Activated T-helper 17 cell treated with anti-CD3 and anti-CD28 coated beads, Interleukin-2, amount 50 U/mL, for 72 hours (primary cell): ENCODE results near the gene PNCK. TPM values are rescaled to one million over a fixed set of nuclear protein-coding genes. Genes with fewer than 3 reads are reported as not detected.
A peak's percentile ranks its signal among the peaks of the same experiment; 100 is the strongest.
"Not testable (repeated sequence)": the region's sequence is repeated elsewhere in the genome, so short reads cannot be mapped to it uniquely, and the experiment has no call there.

Experiments used
- ATAC-seq: fragments of 150-1000 bp; cut with Tn5 transposase; replicated peaks from 2 replicates; pipeline ENCODE4 v1.10.0; 2021; ENCODE audit warnings: mild to moderate bottlenecking, moderate library complexity
- H3K27ac Mint-ChIP-seq: one replicate; pipeline ENCODE4 v1.8.0; 2022; ENCODE audit warnings: mixed read lengths
- H3K27me3 Mint-ChIP-seq: one replicate; pipeline ENCODE4 v1.8.0; 2022; ENCODE audit warnings: mixed read lengths
- H3K36me3 Mint-ChIP-seq: one replicate; pipeline ENCODE4 v1.8.0; 2022; ENCODE audit warnings: low read depth, mild to moderate bottlenecking, mixed read lengths
- H3K4me1 Mint-ChIP-seq: one replicate; pipeline ENCODE4 v1.8.0; 2022; ENCODE audit warnings: mixed read lengths
- H3K4me3 Mint-ChIP-seq: one replicate; pipeline ENCODE4 v1.8.0; 2022; ENCODE audit warnings: mild to moderate bottlenecking, mixed read lengths
- H3K9me3 Mint-ChIP-seq: one replicate; pipeline ENCODE4 v1.8.0; 2022; ENCODE audit warnings: mixed read lengths
- total RNA-seq, 2 donors: library from RNA; stranded (reverse); gene quantifications; one replicate each; pipeline ENCODE4 v1.2.3, GENCODE V29; 2022

Gene PNCK
- total RNA-seq, 2 donors from 2014 or later = 1.6 to 16.7 TPM

GRCh38 chrX:153685156-153685536 is 11.5 kb upstream of the PNCK start:
- no peak for ATAC-seq
- H3K36me3 Mint-ChIP-seq = no peaks in the 10 kb centered on the region
- H3K27ac Mint-ChIP-seq = no peak overlapping the region
- no peaks in the 10 kb centered on the region for H3K9me3 Mint-ChIP-seq
- no peaks in the 10 kb centered on the region for H3K27me3 Mint-ChIP-seq
- H3K4me3 Mint-ChIP-seq = no peak overlapping the region
- H3K4me1 Mint-ChIP-seq = no peaks in the 10 kb centered on the region

GRCh38 chrX:153684467-153685155 is 11.0 kb upstream of the PNCK start:
- no peak overlapping the region for H3K27ac Mint-ChIP-seq
- no peaks in the 10 kb centered on the region for H3K27me3 Mint-ChIP-seq
- no peak overlapping the region for H3K4me3 Mint-ChIP-seq
- no peaks in the 10 kb centered on the region for H3K9me3 Mint-ChIP-seq
- ATAC-seq = no peak
- H3K36me3 Mint-ChIP-seq = no peaks in the 10 kb centered on the region
- no peaks in the 10 kb centered on the region for H3K4me1 Mint-ChIP-seq

- H3K27me3 Mint-ChIP-seq, ATAC-seq, H3K4me1 Mint-ChIP-seq, H3K36me3 Mint-ChIP-seq, H3K4me3 Mint-ChIP-seq, H3K27ac Mint-ChIP-seq, H3K9me3 Mint-ChIP-seq: not testable (repeated sequence)
These were observed 9.9 kb upstream of the PNCK start for GRCh38 chrX:153683486-153683885.

- no peaks in the 10 kb centered on the region for H3K9me3 Mint-ChIP-seq
- no peak overlapping the region for H3K4me3 Mint-ChIP-seq
- H3K27me3 Mint-ChIP-seq = no peaks in the 10 kb centered on the region
- H3K4me1 Mint-ChIP-seq = no peaks in the 10 kb centered on the region
- no peaks in the 10 kb centered on the region for H3K36me3 Mint-ChIP-seq
- no peak overlapping the region for H3K27ac Mint-ChIP-seq
- ATAC-seq = no peak
These were observed 7.6 kb upstream of the PNCK start for GRCh38 chrX:153681175-153681574.

- no peak for ATAC-seq
- Mint-ChIP-seq H3K36me3 (no peaks in the 10 kb centered on the region), H3K27me3 (peaks cover 10% of the 10 kb centered on the region), H3K9me3 (no peaks in the 10 kb centered on the region), H3K4me1 (peaks cover 5% of the 10 kb centered on the region), H3K27ac (no peak overlapping the region), H3K4me3 (peak overlapping the region; percentile 54)
These were observed 722 bp upstream of the PNCK start for GRCh38 chrX:153674219-153674851.

GRCh38 chrX:153672531-153673427 is 834 bp downstream of the PNCK start:
- Mint-ChIP-seq H3K4me1 (peaks cover 9% of the 10 kb centered on the region), H3K36me3 (no peaks in the 10 kb centered on the region), H3K4me3 (peak overlapping the region; percentile 20), H3K9me3 (no peaks in the 10 kb centered on the region), H3K27ac (no peak overlapping the region), H3K27me3 (peaks cover 10% of the 10 kb centered on the region)
- no peak for ATAC-seq

GRCh38 chrX:153671589-153672530 is 1.8 kb downstream of the PNCK start:
- no peaks in the 10 kb centered on the region for H3K36me3 Mint-ChIP-seq
- H3K4me3 Mint-ChIP-seq = peak overlapping the region; percentile 20
- peaks cover 10% of the 10 kb centered on the region for H3K27me3 Mint-ChIP-seq
- ATAC-seq = no peak
- H3K27ac Mint-ChIP-seq = no peak overlapping the region
- no peaks in the 10 kb centered on the region for H3K9me3 Mint-ChIP-seq
- peaks cover 11% of the 10 kb centered on the region for H3K4me1 Mint-ChIP-seq

- Mint-ChIP-seq H3K27me3 (peaks cover 10% of the 10 kb centered on the region), H3K27ac (no peak overlapping the region), H3K36me3 (no peaks in the 10 kb centered on the region), H3K9me3 (no peaks in the 10 kb centered on the region), H3K4me3 (no peak overlapping the region), H3K4me1 (peaks cover 11% of the 10 kb centered on the region)
- ATAC-seq = no peak
These were observed 2.6 kb downstream of the PNCK start for GRCh38 chrX:153670748-153671588.

GRCh38 chrX:153669901-153670731 is 3.5 kb downstream of the PNCK start:
- Mint-ChIP-seq H3K27ac (no peak overlapping the region), H3K27me3 (peaks cover 10% of the 10 kb centered on the region), H3K9me3 (no peaks in the 10 kb centered on the region), H3K4me3 (no peak overlapping the region), H3K4me1 (peaks cover 11% of the 10 kb centered on the region), H3K36me3 (no peaks in the 10 kb centered on the region)
- ATAC-seq = no peak

- Mint-ChIP-seq H3K9me3 (no peaks in the 10 kb centered on the region), H3K27me3 (peaks cover 8% of the 10 kb centered on the region), H3K4me1 (peaks cover 11% of the 10 kb centered on the region), H3K4me3 (no peak overlapping the region), H3K27ac (no peak overlapping the region), H3K36me3 (no peaks in the 10 kb centered on the region)
- peak; percentile 55 for ATAC-seq
These were observed 4.3 kb downstream of the PNCK start for GRCh38 chrX:153669174-153669890.

- H3K4me3 Mint-ChIP-seq = no peak overlapping the region
- H3K27me3 Mint-ChIP-seq = peaks cover 4% of the 10 kb centered on the region
- H3K4me1 Mint-ChIP-seq = peaks cover 11% of the 10 kb centered on the region
- no peaks in the 10 kb centered on the region for H3K9me3 Mint-ChIP-seq
- H3K27ac Mint-ChIP-seq = no peak overlapping the region
- no peaks in the 10 kb centered on the region for H3K36me3 Mint-ChIP-seq
- ATAC-seq = no peak
These were observed 5.0 kb downstream of the PNCK start for GRCh38 chrX:153668423-153669173.
